C4-2B (cell line): ENCODE results near the gene CACNA1H.

Experiments used
- H3K27ac ChIP-seq: fragments of 450-650 bp; 2 replicates; pipeline ENCODE4 v1.5.1; 2017
- ZFX ChIP-seq: fragments of 450-650 bp; IDR thresholded peaks from 2 replicates; pipeline ENCODE4 v1.6.1; 2017
- TF ChIP-seq, protein P1 (sequence below): fragments of 450-650 bp; conservative IDR thresholded peaks from 2 replicates; pipeline ENCODE4 v1.5.1; 2017; ENCODE audit warnings: mild to moderate bottlenecking

The CACNA1H gene

DNA sequence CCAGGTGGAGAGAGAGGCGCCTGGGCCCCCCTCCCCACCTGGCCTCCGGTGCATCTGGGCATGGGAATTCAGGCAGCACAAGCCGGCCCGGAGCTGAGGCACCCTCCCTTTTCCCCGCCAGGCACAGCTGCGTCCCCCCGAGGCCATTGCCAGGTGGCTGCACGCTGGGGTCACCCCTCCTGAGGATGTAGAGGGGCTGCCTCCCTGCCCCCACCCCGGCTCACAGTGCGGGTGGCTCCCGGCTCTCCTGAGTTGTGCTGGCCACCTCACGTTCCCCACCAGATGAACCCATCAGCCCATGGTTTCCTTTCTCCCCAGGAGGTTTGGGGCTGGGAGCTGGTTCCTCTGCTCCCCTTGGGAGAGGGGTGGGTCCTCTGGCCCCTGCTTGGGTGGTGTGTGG is 12.6 kb downstream of the CACNA1H start:
- H3K27ac ChIP-seq: no peak overlapping the region
- TF ChIP-seq ZFX: no peak
- TF ChIP-seq, protein P1, sequence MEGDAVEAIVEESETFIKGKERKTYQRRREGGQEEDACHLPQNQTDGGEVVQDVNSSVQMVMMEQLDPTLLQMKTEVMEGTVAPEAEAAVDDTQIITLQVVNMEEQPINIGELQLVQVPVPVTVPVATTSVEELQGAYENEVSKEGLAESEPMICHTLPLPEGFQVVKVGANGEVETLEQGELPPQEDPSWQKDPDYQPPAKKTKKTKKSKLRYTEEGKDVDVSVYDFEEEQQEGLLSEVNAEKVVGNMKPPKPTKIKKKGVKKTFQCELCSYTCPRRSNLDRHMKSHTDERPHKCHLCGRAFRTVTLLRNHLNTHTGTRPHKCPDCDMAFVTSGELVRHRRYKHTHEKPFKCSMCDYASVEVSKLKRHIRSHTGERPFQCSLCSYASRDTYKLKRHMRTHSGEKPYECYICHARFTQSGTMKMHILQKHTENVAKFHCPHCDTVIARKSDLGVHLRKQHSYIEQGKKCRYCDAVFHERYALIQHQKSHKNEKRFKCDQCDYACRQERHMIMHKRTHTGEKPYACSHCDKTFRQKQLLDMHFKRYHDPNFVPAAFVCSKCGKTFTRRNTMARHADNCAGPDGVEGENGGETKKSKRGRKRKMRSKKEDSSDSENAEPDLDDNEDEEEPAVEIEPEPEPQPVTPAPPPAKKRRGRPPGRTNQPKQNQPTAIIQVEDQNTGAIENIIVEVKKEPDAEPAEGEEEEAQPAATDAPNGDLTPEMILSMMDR: no peak

DNA sequence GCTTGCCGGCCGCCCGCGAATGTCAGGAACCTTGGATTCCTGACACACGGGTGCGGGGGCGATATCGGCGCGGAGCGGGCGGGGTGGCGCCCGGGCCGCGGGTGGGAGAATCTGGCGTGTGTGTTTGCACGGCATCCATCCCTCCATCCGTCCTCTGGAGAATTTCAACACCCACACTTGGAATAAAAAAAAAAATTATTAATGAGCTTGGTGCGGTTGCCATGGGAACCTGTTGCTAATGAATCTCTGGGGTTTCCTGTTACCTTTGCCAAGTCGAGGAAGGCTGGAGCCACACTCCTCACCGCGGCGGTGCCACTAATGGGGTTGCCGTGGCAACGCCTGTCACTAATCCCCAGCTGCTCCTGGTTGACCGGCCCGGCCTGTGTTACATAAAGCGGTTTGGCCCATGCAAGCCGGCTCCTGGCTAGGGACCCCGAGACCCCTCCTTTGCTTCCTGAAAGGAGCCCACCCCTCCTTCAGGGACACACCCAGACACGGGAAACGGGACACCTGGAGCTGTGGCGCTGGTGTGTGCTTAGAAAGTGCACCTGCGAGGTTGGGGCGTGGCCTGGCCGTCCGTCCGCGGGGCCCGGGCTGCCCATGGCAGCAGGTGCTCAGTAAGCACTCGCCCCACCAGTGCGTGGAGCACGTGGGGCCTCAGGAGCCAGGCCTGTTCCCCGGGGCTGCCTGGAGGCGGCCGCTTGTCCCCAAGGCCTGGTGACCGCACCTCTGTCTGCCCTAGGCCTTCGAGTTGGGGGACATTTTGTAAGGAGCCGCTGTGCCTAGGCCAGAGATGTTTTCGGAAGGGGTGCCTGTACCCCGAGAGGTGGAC is 14.6 kb downstream of the CACNA1H start:
- no peak for TF ChIP-seq ZFX
- TF ChIP-seq, protein P1: no peak
- H3K27ac ChIP-seq: no peak overlapping the region

DNA sequence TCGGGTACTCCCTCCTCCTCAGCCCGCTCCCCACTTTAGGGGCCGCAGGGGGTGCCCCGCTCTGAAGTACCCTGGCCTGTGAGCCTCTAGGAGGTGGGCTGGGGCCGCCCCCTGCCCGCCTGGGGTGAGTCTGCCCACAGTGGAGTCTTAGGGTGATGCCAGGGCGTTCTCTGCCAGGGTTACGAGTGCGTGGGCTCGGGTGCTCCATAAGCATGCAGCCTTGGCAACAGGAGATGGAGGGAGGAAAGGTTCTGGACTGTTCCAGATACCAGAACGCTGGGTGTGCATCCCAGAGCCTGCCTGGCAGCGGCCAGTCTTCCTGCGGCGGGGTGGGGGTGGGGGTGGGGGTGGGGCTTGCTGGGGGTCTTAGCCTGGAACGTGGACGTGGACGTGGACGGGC is 15.9 kb downstream of the CACNA1H start:
- no peak for TF ChIP-seq ZFX
- TF ChIP-seq, protein P1: no peak
- H3K27ac ChIP-seq: no peak overlapping the region

DNA sequence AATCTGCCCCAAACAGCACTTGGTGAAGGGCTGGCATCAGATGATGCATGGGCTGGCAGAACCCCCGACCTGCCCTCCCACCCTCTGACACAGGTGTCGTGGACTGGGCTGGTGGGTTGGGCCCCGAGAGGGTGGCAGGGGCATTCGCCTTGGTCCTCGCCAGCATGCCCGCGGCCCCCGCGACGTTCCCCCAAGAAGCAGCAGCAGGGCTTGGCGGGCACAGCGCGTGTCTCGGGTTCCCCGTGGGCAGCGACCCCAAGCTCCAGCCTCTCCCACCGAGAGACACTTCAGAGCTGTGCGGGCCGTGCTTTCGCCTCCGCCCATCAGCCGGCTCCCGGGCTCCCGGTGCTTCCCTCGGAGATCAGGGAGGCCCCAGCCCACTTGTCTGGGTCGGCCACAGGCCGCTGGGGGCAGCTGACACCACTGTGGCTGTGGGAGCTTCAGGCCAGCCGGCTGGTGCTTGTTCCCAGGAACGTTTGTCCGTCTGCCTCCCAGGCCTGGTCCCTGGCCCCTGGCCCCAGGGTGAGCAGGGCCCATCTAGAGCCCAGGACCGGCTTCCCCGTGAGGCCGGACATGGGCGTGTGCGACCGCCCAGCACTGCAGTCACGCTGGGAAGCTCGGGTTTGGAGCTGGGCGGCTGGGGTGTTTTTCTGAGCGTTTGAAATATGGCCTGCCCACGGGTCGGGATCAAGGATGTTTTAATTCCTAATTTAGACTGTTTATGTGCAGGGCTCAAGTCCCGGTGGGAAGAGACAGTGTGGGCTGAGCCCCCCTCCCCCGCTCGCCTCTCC is 16.6 kb downstream of the CACNA1H start:
- H3K27ac ChIP-seq: no peak overlapping the region
- TF ChIP-seq ZFX: no peak
- TF ChIP-seq, protein P1: no peak

DNA sequence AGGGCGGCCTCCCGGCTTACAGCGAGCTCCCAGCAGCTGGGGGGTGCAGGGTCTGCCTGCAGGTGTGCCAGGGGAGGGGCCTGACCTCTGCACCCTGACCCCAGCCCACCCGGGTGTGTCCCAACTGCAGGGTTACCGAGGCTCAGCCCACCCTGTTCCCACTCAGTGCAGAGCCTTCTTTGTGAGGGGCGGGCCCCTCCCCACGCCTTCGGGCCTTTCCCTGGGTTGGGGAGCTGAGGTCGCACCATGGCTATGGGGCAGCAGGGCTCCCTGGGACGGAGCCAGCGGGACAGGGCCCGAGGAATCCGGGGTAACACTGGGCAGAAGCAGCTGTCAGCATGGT is 17.1 kb downstream of the CACNA1H start:
- no peak overlapping the region for H3K27ac ChIP-seq

DNA sequence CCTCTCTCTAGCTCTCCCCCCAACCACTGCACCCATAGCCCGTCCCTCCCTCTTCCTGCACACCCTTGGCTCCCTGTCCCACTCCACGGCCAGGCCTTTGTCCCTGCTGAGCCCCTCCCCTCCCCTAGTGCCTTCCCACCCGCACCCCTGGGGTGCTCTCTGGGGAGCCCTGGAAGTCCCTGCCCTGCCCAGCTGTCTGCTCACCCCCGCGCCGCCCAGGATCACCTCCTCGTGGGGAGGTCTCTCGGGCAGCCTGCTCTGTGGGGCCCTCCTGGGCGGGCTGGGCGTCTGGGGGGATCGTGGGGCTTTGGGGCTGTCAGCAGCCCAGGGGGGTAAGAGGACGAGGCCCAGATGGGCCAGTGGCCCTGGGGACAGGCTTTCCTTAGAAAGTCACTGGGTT is 18.1 kb downstream of the CACNA1H start:
- TF ChIP-seq, protein P1: no peak
- TF ChIP-seq ZFX: no peak

More for the DNA sequence above, 17.1 kb downstream of the CACNA1H start:
- TF ChIP-seq ZFX: no peak
- TF ChIP-seq, protein P1: no peak

DNA sequence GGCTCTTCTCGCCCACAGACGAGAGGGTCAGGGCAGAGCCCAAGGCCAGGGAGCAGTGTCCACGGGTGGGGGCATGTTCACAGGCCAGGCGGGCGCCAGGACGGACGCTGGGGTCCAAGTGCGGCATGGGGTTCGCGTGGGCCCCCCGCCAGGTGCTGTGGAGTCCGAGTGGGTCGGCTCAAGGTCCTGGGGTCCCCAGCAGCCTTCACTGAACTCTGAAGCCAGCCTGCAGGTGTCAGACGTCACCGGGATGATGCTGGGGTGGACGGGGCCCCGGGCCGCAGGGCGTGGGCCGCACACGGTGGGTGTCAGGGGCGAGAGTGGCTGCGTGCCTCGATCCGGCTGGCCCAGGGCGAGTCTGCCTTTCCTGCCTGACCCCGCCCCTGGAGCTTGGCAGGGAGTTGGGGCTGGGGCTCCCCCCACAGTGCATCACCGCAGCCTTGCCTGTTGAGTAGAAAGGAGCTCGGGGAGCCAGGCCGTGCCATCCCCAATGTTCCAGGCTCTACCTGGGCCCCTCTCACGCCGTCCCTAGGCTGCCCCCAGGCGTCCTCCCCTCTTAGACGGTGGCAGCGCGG is 19.0 kb downstream of the CACNA1H start:
- no peak overlapping the region for H3K27ac ChIP-seq
- TF ChIP-seq, protein P1: no peak
- no peak for TF ChIP-seq ZFX

More for the DNA sequence above, 18.1 kb downstream of the CACNA1H start:
- no peak overlapping the region for H3K27ac ChIP-seq
